Neural cell (in vitro differentiated cells): ENCODE data around the gene ENGASE. TPM values are rescaled to one million over a fixed set of nuclear protein-coding genes. Genes with fewer than 3 reads are reported as not detected.
A peak's percentile ranks its signal among the peaks of the same experiment; 100 is the strongest.

Experiments
- H2AFZ ChIP-seq: fragments of 200-600, 300-800 bp; sonication (generic), shearing (Covaris generic); 2 replicates; pipeline ENCODE4 v1.6.0; 2014; ENCODE audit warnings: low read depth, mild to moderate bottlenecking, antibody characterized with exemption, low read length, moderate library complexity
- H3F3A ChIP-seq: fragments of 200-600 bp; shearing (Covaris generic); 2 replicates; pipeline ENCODE4 v1.6.1; 2016; ENCODE audit warnings: mild to moderate bottlenecking, moderate library complexity, mixed read lengths, antibody characterized with exemption, low read length; ENCODE audit not compliant: insufficient read depth, poor library complexity, severe bottlenecking
- H3K27ac ChIP-seq: fragments of 200-600, 300-800 bp; sonication (generic), shearing (Covaris generic); 2 replicates; pipeline ENCODE4 v1.5.1; 2014; ENCODE audit warnings: mild to moderate bottlenecking, low read length, moderate library complexity
- H3K27me3 ChIP-seq: fragments of 300-800, 200-600 bp; sonication (generic), shearing (Covaris generic); 2 replicates; pipeline ENCODE4 v1.6.0; 2014; ENCODE audit warnings: mild to moderate bottlenecking, low read depth, low read length, moderate library complexity; ENCODE audit not compliant: insufficient read depth
- H3K36me3 ChIP-seq: fragments of 300-800, 200-600 bp; sonication (generic), shearing (Covaris generic); 2 replicates; pipeline ENCODE4 v1.5.1; 2014; ENCODE audit warnings: mild to moderate bottlenecking, antibody characterized with exemption, low read length, moderate library complexity; ENCODE audit not compliant: insufficient read depth
- H3K4me2 ChIP-seq: fragments of 300-800, 200-600 bp; sonication (generic), shearing (Covaris generic); 2 replicates; pipeline ENCODE4 v1.6.0; 2014; ENCODE audit warnings: mild to moderate bottlenecking, low read length
- H3K4me3 ChIP-seq: fragments of 300-800, 200-600 bp; sonication (generic), shearing (Covaris generic); 2 replicates; pipeline ENCODE4 v1.5.1; 2014; ENCODE audit warnings: mild to moderate bottlenecking, low read length, moderate library complexity
- H3K79me2 ChIP-seq: fragments of 200-600 bp; shearing (Covaris generic); replicated peaks from 2 replicates; pipeline ENCODE4 v1.6.0; 2014; ENCODE audit warnings: mild to moderate bottlenecking, low read length, moderate library complexity; ENCODE audit not compliant: insufficient read depth
- H3K9ac ChIP-seq: fragments of 300-800, 200-600 bp; sonication (generic), shearing (Covaris generic); 2 replicates; pipeline ENCODE4 v1.6.1; 2016; ENCODE audit warnings: mild to moderate bottlenecking, low read length, mixed read lengths
- H3K9me2 ChIP-seq: fragments of 200-600 bp; shearing (Covaris generic); 2 replicates; pipeline ENCODE4 v1.6.1; 2016; ENCODE audit warnings: mild to moderate bottlenecking, low read length, mixed read lengths; ENCODE audit not compliant: insufficient read depth
- H3K9me3 ChIP-seq: fragments of 200-600, 300-800 bp; sonication (generic), shearing (Covaris generic); 2 replicates; pipeline ENCODE4 v1.6.1; 2016; ENCODE audit warnings: mild to moderate bottlenecking, mixed run types, low read length, moderate library complexity, mixed read lengths
- H4K20me1 ChIP-seq: fragments of 200-600 bp; shearing (Covaris generic); 2 replicates; pipeline ENCODE4 v1.6.1; 2016; ENCODE audit warnings: mild to moderate bottlenecking, mixed run types; ENCODE audit not compliant: insufficient read depth
- EP300 ChIP-seq: fragments of 450-650 bp; conservative IDR thresholded peaks from 2 replicates; pipeline ENCODE4 v1.6.1; 2014; ENCODE audit warnings: antibody characterized with exemption, mild to moderate bottlenecking, moderate library complexity; ENCODE audit not compliant: poor library complexity, severe bottlenecking
- EZH2 ChIP-seq: fragments of 200-600, 300-800 bp; shearing (Covaris generic), sonication (generic); IDR thresholded peaks from 2 replicates; pipeline ENCODE4 v1.6.1; 2014; ENCODE audit warnings: antibody characterized with exemption, low read length, borderline replicate concordance, mild to moderate bottlenecking; ENCODE audit not compliant: insufficient read depth, poor library complexity, severe bottlenecking
- MXI1 ChIP-seq: fragments of 450-650 bp; conservative IDR thresholded peaks from 2 replicates; pipeline ENCODE4 v1.6.1; 2014; ENCODE audit warnings: antibody characterized with exemption, mild to moderate bottlenecking; ENCODE audit not compliant: poor library complexity, severe bottlenecking
- POLR2AphosphoS5 ChIP-seq: IDR thresholded peaks from 2 replicates; pipeline ENCODE4 v1.6.1; 2012
- RAD21 ChIP-seq: fragments of 450-650 bp; conservative IDR thresholded peaks from 2 replicates; pipeline ENCODE4 v1.6.1; 2014; ENCODE audit warnings: antibody characterized with exemption, mild to moderate bottlenecking, moderate library complexity
- SMC3 ChIP-seq: fragments of 450-650 bp; conservative IDR thresholded peaks from 2 replicates; pipeline ENCODE4 v1.6.1; 2014; ENCODE audit warnings: antibody characterized with exemption, mild to moderate bottlenecking, moderate library complexity; ENCODE audit not compliant: poor library complexity
- TAF1 ChIP-seq: IDR thresholded peaks from 2 replicates; pipeline ENCODE4 v1.6.1; 2012; ENCODE audit warnings: low read depth
- polyA plus RNA-seq: library from polyadenylated mRNA; depleted of rRNA; stranded (reverse); fragments of >200 nt; gene quantifications from 2 replicates; pipeline ENCODE4 v1.2.3, GENCODE V29; 2014
- TF ChIP-seq, protein P1 (sequence below): fragments of 450-650 bp; IDR thresholded peaks from 2 replicates; pipeline ENCODE4 v1.5.1; 2014; ENCODE audit warnings: antibody characterized with exemption, mild to moderate bottlenecking, moderate library complexity; ENCODE audit not compliant: poor library complexity, severe bottlenecking
- TF ChIP-seq, protein P2 (sequence below): IDR thresholded peaks from 2 replicates; pipeline ENCODE4 v1.6.1; 2012; ENCODE audit warnings: borderline replicate concordance

ENGASE gene
- polyA plus RNA-seq, 1 donor from 2014 or later: 13.0 TPM

DNA sequence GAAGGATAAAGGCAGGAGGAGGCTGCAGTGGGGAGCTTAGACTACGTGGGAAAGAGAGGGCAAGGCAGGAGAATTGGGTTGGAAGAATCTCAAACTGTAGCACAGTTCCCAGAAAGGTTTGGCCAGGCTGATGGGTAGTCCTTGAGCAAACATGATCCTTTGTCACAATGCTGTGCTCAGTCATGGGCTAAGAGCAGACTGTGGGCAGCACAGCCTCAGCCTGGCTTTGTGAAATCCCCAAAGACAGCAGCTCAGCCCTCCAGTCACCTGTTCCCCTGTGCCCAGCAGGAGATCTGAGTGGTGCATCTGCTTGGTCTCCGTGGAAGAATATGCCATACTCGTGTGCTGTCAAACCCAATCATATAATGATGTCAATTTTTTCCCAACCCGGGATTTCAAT is 10.6 kb upstream of the ENGASE start:
- no peaks in the 10 kb centered on the region for H3K9me3 ChIP-seq
- H3K4me3 ChIP-seq: no peak overlapping the region
- no peaks in the 10 kb centered on the region for H3K27me3 ChIP-seq
- TF ChIP-seq MXI1 (no peak), SMC3 (no peak), EZH2 (no peak), RAD21 (no peak), POLR2AphosphoS5 (no peak), TAF1 (no peak), EP300 (no peak)
- TF ChIP-seq, protein P1, sequence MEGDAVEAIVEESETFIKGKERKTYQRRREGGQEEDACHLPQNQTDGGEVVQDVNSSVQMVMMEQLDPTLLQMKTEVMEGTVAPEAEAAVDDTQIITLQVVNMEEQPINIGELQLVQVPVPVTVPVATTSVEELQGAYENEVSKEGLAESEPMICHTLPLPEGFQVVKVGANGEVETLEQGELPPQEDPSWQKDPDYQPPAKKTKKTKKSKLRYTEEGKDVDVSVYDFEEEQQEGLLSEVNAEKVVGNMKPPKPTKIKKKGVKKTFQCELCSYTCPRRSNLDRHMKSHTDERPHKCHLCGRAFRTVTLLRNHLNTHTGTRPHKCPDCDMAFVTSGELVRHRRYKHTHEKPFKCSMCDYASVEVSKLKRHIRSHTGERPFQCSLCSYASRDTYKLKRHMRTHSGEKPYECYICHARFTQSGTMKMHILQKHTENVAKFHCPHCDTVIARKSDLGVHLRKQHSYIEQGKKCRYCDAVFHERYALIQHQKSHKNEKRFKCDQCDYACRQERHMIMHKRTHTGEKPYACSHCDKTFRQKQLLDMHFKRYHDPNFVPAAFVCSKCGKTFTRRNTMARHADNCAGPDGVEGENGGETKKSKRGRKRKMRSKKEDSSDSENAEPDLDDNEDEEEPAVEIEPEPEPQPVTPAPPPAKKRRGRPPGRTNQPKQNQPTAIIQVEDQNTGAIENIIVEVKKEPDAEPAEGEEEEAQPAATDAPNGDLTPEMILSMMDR: no peak
- TF ChIP-seq, protein P2, sequence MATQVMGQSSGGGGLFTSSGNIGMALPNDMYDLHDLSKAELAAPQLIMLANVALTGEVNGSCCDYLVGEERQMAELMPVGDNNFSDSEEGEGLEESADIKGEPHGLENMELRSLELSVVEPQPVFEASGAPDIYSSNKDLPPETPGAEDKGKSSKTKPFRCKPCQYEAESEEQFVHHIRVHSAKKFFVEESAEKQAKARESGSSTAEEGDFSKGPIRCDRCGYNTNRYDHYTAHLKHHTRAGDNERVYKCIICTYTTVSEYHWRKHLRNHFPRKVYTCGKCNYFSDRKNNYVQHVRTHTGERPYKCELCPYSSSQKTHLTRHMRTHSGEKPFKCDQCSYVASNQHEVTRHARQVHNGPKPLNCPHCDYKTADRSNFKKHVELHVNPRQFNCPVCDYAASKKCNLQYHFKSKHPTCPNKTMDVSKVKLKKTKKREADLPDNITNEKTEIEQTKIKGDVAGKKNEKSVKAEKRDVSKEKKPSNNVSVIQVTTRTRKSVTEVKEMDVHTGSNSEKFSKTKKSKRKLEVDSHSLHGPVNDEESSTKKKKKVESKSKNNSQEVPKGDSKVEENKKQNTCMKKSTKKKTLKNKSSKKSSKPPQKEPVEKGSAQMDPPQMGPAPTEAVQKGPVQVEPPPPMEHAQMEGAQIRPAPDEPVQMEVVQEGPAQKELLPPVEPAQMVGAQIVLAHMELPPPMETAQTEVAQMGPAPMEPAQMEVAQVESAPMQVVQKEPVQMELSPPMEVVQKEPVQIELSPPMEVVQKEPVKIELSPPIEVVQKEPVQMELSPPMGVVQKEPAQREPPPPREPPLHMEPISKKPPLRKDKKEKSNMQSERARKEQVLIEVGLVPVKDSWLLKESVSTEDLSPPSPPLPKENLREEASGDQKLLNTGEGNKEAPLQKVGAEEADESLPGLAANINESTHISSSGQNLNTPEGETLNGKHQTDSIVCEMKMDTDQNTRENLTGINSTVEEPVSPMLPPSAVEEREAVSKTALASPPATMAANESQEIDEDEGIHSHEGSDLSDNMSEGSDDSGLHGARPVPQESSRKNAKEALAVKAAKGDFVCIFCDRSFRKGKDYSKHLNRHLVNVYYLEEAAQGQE: no peak
- H4K20me1 ChIP-seq: no peaks in the 10 kb centered on the region
- no peak overlapping the region for H3K9ac ChIP-seq
- no peak overlapping the region for H3K27ac ChIP-seq
- H2AFZ ChIP-seq: no peak overlapping the region
- H3K36me3 ChIP-seq: no peaks in the 10 kb centered on the region
- no peaks in the 10 kb centered on the region for H3K79me2 ChIP-seq
- H3F3A ChIP-seq: no peaks in the 10 kb centered on the region
- no peak overlapping the region for H3K4me2 ChIP-seq
- H3K9me2 ChIP-seq: no peaks in the 10 kb centered on the region

DNA sequence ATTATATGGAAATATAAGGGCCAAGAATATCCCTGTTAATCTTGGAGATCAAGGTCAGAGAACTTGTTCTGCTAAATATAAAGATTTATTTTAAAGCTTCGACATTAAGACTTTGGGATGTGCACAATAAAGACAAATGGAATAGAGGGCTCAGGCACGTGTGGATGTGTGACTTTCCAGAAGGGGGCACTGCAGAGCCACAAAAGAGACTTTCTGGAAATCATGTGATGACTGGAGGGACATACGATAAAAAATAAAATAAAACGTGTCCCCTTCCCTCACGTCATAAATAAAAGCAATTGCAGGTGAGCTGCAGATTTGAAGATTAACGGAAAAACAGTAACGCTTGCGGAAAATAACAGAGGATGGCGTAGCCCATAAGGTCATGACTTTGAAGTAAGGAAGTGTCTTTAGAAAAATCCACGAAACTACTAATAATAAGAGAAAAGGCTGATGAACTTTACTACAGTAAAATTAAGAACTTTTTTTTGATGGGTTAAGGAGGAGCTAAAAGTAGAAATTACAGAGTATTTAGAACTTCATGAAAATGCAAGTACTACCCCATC is 9.4 kb upstream of the ENGASE start:
- Histone ChIP-seq H2AFZ (no peak overlapping the region), H3K9ac (no peak overlapping the region), H3K27me3 (no peaks in the 10 kb centered on the region), H3K4me2 (no peak overlapping the region), H3K9me3 (no peaks in the 10 kb centered on the region), H4K20me1 (no peaks in the 10 kb centered on the region), H3K9me2 (no peaks in the 10 kb centered on the region), H3K4me3 (no peak overlapping the region), H3K27ac (no peak overlapping the region), H3K36me3 (no peaks in the 10 kb centered on the region), H3K79me2 (no peaks in the 10 kb centered on the region), H3F3A (no peaks in the 10 kb centered on the region)
- TF ChIP-seq, protein P1: no peak
- TF ChIP-seq MXI1 (no peak), SMC3 (peak; percentile 16)
